HEK293 (cell line): ENCODE results near the gene SH3BP5.
A peak's percentile ranks its signal among the peaks of the same experiment; 100 is the strongest.

ENCODE experiments used
- BCL6B ChIP-seq: fragments of 450-650 bp; formaldehyde crosslinking; IDR thresholded peaks from 2 replicates; pipeline ENCODE4 v1.5.1; 2017; ENCODE audit warnings: missing biosample characterization, missing genetic modification characterization
- GLIS1 ChIP-seq: fragments of 450-650 bp; formaldehyde crosslinking; IDR thresholded peaks from 2 replicates; pipeline ENCODE4 v1.5.1; 2016; ENCODE audit warnings: missing biosample characterization, missing genetic modification characterization
- IKZF3 ChIP-seq: fragments of 450-650 bp; IDR thresholded peaks from 2 replicates; pipeline ENCODE4 v1.5.0; 2018; ENCODE audit warnings: missing biosample characterization, mild to moderate bottlenecking, missing genetic modification characterization, moderate library complexity
- MEIS1 ChIP-seq: sonication (generic); formaldehyde crosslinking; IDR thresholded peaks from 2 replicates; pipeline ENCODE4 v1.8.1; 2022; ENCODE audit warnings: missing genetic modification reagents, mild to moderate bottlenecking, borderline replicate concordance
- PRDM4 ChIP-seq: fragments of 450-650 bp; formaldehyde crosslinking; IDR thresholded peaks from 2 replicates; pipeline ENCODE4 v1.5.1; 2017; ENCODE audit warnings: missing biosample characterization, missing genetic modification characterization
- REPIN1 ChIP-seq: fragments of 450-650 bp; formaldehyde crosslinking; IDR thresholded peaks from 2 replicates; pipeline ENCODE4 v1.5.1; 2017; ENCODE audit warnings: missing biosample characterization, missing genetic modification characterization, low read depth
- SP2 ChIP-seq: fragments of 450-650 bp; formaldehyde crosslinking; IDR thresholded peaks from 2 replicates; pipeline ENCODE4 v1.5.1; 2016; ENCODE audit warnings: missing biosample characterization, missing genetic modification characterization
- YY2 ChIP-seq: fragments of 450-650 bp; formaldehyde crosslinking; IDR thresholded peaks from 2 replicates; pipeline ENCODE4 v1.5.1; 2016; ENCODE audit warnings: missing biosample characterization, missing genetic modification characterization
- ZBTB7A ChIP-seq: fragments of 450-650 bp; formaldehyde crosslinking; IDR thresholded peaks from 2 replicates; pipeline ENCODE4 v1.5.1; 2016; ENCODE audit warnings: low read depth, missing biosample characterization, missing genetic modification characterization
- ZIC2 ChIP-seq: fragments of 450-650 bp; formaldehyde crosslinking; IDR thresholded peaks from 2 replicates; pipeline ENCODE4 v1.5.1; 2016; ENCODE audit warnings: missing biosample characterization, missing genetic modification characterization
- ZNF132 ChIP-seq: fragments of 450-650 bp; formaldehyde crosslinking; IDR thresholded peaks from 2 replicates; pipeline ENCODE4 v1.5.1; 2017; ENCODE audit warnings: missing biosample characterization, missing genetic modification characterization, borderline replicate concordance
- ZNF155 ChIP-seq: fragments of 450-650 bp; formaldehyde crosslinking; IDR thresholded peaks from 2 replicates; pipeline ENCODE4 v1.5.1; 2016; ENCODE audit warnings: missing biosample characterization, missing genetic modification characterization
- ZNF184 ChIP-seq: fragments of 450-650 bp; IDR thresholded peaks from 2 replicates; pipeline ENCODE4 v1.5.1; 2018; ENCODE audit warnings: missing biosample characterization, mild to moderate bottlenecking, missing genetic modification characterization
- ZNF19 ChIP-seq: fragments of 450-650 bp; formaldehyde crosslinking; IDR thresholded peaks from 2 replicates; pipeline ENCODE4; 2016; ENCODE audit warnings: missing biosample characterization, missing genetic modification characterization, low read depth
- ZNF202 ChIP-seq: fragments of 450-650 bp; formaldehyde crosslinking; IDR thresholded peaks from 2 replicates; pipeline ENCODE4 v1.5.1; 2016; ENCODE audit warnings: missing biosample characterization, missing genetic modification characterization, borderline replicate concordance
- ZNF266 ChIP-seq: fragments of 450-650 bp; formaldehyde crosslinking; IDR thresholded peaks from 2 replicates; pipeline ENCODE4 v1.5.1; 2016; ENCODE audit warnings: missing biosample characterization, missing genetic modification characterization, low read depth
- ZNF341 ChIP-seq: fragments of 450-650 bp; formaldehyde crosslinking; IDR thresholded peaks from 2 replicates; pipeline ENCODE4; 2016; ENCODE audit warnings: low read depth, missing biosample characterization, missing genetic modification characterization
- ZNF394 ChIP-seq: fragments of 450-650 bp; formaldehyde crosslinking; IDR thresholded peaks from 2 replicates; pipeline ENCODE4 v1.5.1; 2016; ENCODE audit warnings: missing biosample characterization, missing genetic modification characterization, mild to moderate bottlenecking, moderate library complexity, borderline replicate concordance
- ZNF426 ChIP-seq: fragments of 450-650 bp; formaldehyde crosslinking; IDR thresholded peaks from 2 replicates; pipeline ENCODE4 v1.5.1; 2017; ENCODE audit warnings: missing biosample characterization, missing genetic modification characterization, mild to moderate bottlenecking, inconsistent platforms, moderate library complexity
- ZNF558 ChIP-seq: fragments of 450-650 bp; formaldehyde crosslinking; IDR thresholded peaks from 2 replicates; pipeline ENCODE4 v1.5.1; 2016; ENCODE audit warnings: missing biosample characterization, missing genetic modification characterization
- ZNF621 ChIP-seq: fragments of 450-650 bp; formaldehyde crosslinking; IDR thresholded peaks from 2 replicates; pipeline ENCODE4 v1.5.1; 2017; ENCODE audit warnings: missing biosample characterization, missing genetic modification characterization
- ZNF626 ChIP-seq: fragments of 450-650 bp; sonication (Bioruptor Pico); formaldehyde crosslinking; IDR thresholded peaks from 2 replicates; pipeline ENCODE4 v1.5.1; 2018; ENCODE audit warnings: missing biosample characterization, missing genetic modification characterization, inconsistent platforms
- ZNF677 ChIP-seq: fragments of 450-650 bp; IDR thresholded peaks from 2 replicates; pipeline ENCODE4 v1.5.0; 2018; ENCODE audit warnings: missing biosample characterization, mild to moderate bottlenecking, missing genetic modification characterization, moderate library complexity
- ZNF704 ChIP-seq: fragments of 450-650 bp; formaldehyde crosslinking; IDR thresholded peaks from 2 replicates; pipeline ENCODE4 v1.5.1; 2016; ENCODE audit warnings: missing biosample characterization, missing genetic modification characterization
- ZNF843 ChIP-seq: fragments of 450-650 bp; formaldehyde crosslinking; IDR thresholded peaks from 2 replicates; pipeline ENCODE4 v1.5.1; 2016; ENCODE audit warnings: missing biosample characterization, missing genetic modification characterization
- ZSCAN4 ChIP-seq: fragments of 450-650 bp; formaldehyde crosslinking; IDR thresholded peaks from 2 replicates; pipeline ENCODE4 v1.5.1; 2017; ENCODE audit warnings: missing biosample characterization, missing genetic modification characterization
- TF ChIP-seq, protein P1 (sequence below): fragments of 450-650 bp; formaldehyde crosslinking; IDR thresholded peaks from 2 replicates; pipeline ENCODE4 v1.5.1; 2016; ENCODE audit warnings: missing biosample characterization, missing genetic modification characterization
- TF ChIP-seq, protein P2 (sequence below): IDR thresholded peaks from 2 replicates; pipeline ENCODE4 v1.6.1; 2011; ENCODE audit warnings: mild to moderate bottlenecking, low read depth, low read length, borderline replicate concordance

The SH3BP5 gene

GRCh38 chr3:15206662-15207576 lies 125.5 kb downstream of the SH3BP5 start (continued):
- TF ChIP-seq ZSCAN4 (tag by site-specific recombination) = no peak
- no peak for TF ChIP-seq ZNF621 (tag by site-specific recombination)
- TF ChIP-seq, protein P1, sequence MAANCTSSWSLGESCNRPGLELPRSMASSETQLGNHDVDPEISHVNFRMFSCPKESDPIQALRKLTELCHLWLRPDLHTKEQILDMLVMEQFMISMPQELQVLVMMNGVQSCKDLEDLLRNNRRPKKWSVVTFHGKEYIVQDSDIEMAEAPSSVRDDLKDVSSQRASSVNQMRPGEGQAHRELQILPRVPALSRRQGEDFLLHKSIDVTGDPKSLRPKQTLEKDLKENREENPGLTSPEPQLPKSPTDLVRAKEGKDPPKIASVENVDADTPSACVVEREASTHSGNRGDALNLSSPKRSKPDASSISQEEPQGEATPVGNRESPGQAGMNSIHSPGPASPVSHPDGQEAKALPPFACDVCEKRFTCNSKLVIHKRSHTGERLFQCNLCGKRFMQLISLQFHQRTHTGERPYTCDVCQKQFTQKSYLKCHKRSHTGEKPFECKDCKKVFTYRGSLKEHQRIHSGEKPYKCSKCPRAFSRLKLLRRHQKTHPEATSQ = no peak
- TF ChIP-seq YY2 (tag by site-specific recombination) = no peak
- no peak for TF ChIP-seq GLIS1
- TF ChIP-seq ZNF426 (tag by site-specific recombination) = no peak
- TF ChIP-seq ZNF843 (tag by site-specific recombination) = no peak
- 0 out of 2 replicates have a peak, but pooled peaks have one; percentile 42 for TF ChIP-seq ZNF394
- no peak for TF ChIP-seq ZNF202 (tag by site-specific recombination)
- TF ChIP-seq ZNF266 (tag by site-specific recombination) = no peak
- TF ChIP-seq ZNF704 (tag by site-specific recombination) = no peak
- TF ChIP-seq MEIS1 = no peak
- no peak for TF ChIP-seq ZNF626 (tag by site-specific recombination)
- no peak for TF ChIP-seq ZIC2 (tag by site-specific recombination)
- TF ChIP-seq SP2 (tag by site-specific recombination) = peak; percentile 80
- peak; percentile 94 for TF ChIP-seq ZNF341 (tag by site-specific recombination)
- no peak for TF ChIP-seq ZNF558
- TF ChIP-seq ZNF132 (tag by site-specific recombination) = no peak
- no peak for TF ChIP-seq ZBTB7A (tag by site-specific recombination)
- no peak for TF ChIP-seq ZNF19 (tag by site-specific recombination)
- TF ChIP-seq PRDM4 (tag by site-specific recombination) = no peak
- no peak for TF ChIP-seq IKZF3 (tag by site-specific recombination)
- no peak for TF ChIP-seq ZNF184 (tag by site-specific recombination)
- TF ChIP-seq BCL6B (tag by site-specific recombination) = no peak
- TF ChIP-seq, protein P2, sequence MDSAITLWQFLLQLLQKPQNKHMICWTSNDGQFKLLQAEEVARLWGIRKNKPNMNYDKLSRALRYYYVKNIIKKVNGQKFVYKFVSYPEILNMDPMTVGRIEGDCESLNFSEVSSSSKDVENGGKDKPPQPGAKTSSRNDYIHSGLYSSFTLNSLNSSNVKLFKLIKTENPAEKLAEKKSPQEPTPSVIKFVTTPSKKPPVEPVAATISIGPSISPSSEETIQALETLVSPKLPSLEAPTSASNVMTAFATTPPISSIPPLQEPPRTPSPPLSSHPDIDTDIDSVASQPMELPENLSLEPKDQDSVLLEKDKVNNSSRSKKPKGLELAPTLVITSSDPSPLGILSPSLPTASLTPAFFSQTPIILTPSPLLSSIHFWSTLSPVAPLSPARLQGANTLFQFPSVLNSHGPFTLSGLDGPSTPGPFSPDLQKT = no peak
- no peak for TF ChIP-seq REPIN1 (tag by site-specific recombination)
- TF ChIP-seq ZNF677 (tag by site-specific recombination) = no peak
- no peak for TF ChIP-seq ZNF155 (tag by site-specific recombination)
